SK-N-SH (cell line): Measurements from ENCODE around the gene SLC47A1.

Source experiments
- CTCF ChIP-seq: fragments of 200-600 bp; sonication (generic); IDR thresholded peaks from 2 replicates; pipeline ENCODE4 v1.6.1; 2017; ENCODE audit warnings: antibody characterized with exemption, mild to moderate bottlenecking, moderate library complexity
- MAX ChIP-seq: IDR thresholded peaks from 2 replicates; pipeline ENCODE4 v1.4.0; 2012; ENCODE audit warnings: low read depth
- NRF1 ChIP-seq: IDR thresholded peaks from 2 replicates; pipeline ENCODE4 v1.6.1; 2012; ENCODE audit warnings: low read depth, mild to moderate bottlenecking, low read length
- PBX3 ChIP-seq: IDR thresholded peaks from 2 replicates; pipeline ENCODE4; 2012
- POLR2AphosphoS5 ChIP-seq: IDR thresholded peaks from 2 replicates; pipeline ENCODE4 v1.6.1; 2012; ENCODE audit warnings: low read depth, low read length
- RFX5 ChIP-seq: IDR thresholded peaks from 2 replicates; pipeline ENCODE4 v1.6.1; 2012; ENCODE audit warnings: mild to moderate bottlenecking, improper control_type of control experiment, low read length
- YY1 ChIP-seq: IDR thresholded peaks from 2 replicates; pipeline ENCODE4 v1.4.0; 2012; ENCODE audit warnings: low read depth, mild to moderate bottlenecking

- no peak for TF ChIP-seq NRF1
- no peak for TF ChIP-seq PBX3
- TF ChIP-seq CTCF = no peak
- no peak for TF ChIP-seq POLR2AphosphoS5
- no peak for TF ChIP-seq YY1
- no peak for TF ChIP-seq MAX
- no peak for TF ChIP-seq RFX5
These were observed 20.7 kb downstream of the SLC47A1 start for GRCh38 chr17:19554393-19554792.
